Astrocyte of the spinal cord (primary cell): ENCODE data around the gene EXOC3L1.
A peak's percentile ranks its signal among the peaks of the same experiment; 100 is the strongest.

Experiments used
- DNase-seq: peaks from one replicate; pipeline ENCODE4 v3.0.0; 2011; ENCODE audit warnings: low read depth, low spot score
- H3K4me3 ChIP-seq: 2 replicates; pipeline ENCODE4 v1.5.1; 2011; ENCODE audit warnings: low read depth, mild to moderate bottlenecking, low read length, moderate library complexity
- in situ Hi-C: cut with HindIII; loops from 2 replicates; pipeline ENCODE4 v1.10.0; 2017; ENCODE audit warnings: low sequenced_read_pairs
- TF ChIP-seq, protein P1 (sequence below): IDR thresholded peaks from 2 replicates; pipeline ENCODE4 v1.5.1; 2012; ENCODE audit warnings: low read depth, mild to moderate bottlenecking, low read length, inconsistent platforms

The EXOC3L1 gene

DNA sequence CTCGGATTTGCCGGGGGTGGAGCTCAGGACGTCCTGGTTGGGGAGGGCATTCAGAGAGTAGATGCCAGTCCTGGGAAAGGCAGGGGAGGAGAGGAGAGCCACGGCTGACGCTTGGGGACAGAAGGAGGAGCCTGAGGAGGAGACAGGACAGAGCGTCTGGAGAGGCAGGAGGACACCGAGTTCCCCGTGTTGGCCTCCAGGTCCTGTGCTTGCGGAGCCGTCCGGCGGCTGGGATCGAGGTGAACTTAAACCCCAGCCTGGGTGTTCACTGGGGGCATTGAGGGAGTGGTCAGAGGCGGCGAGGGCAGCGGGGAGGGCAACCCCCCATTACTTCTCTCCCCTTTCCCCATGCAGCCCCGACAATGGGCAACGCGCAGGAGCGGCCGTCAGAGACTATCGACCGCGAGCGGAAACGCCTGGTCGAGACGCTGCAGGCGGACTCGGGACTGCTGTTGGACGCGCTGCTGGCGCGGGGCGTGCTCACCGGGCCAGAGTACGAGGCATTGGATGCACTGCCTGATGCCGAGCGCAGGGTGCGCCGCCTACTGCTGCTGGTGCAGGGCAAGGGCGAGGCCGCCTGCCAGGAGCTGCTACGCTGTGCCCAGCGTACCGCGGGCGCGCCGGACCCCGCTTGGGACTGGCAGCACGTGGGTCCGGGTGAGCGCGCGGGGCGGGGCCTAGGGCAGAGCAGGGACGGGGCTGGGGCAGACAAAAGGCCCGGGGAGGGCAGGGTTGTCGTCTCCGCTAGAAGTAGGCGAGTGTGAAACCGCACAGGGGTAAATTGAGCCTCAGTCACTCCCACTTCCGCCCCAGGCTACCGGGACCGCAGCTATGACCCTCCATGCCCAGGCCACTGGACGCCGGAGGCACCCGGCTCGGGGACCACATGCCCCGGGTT is 15.9 kb downstream of the EXOC3L1 start:
- in situ Hi-C loops = no loop called here
- DNase-seq = peak; percentile 82
- TF ChIP-seq, protein P1, sequence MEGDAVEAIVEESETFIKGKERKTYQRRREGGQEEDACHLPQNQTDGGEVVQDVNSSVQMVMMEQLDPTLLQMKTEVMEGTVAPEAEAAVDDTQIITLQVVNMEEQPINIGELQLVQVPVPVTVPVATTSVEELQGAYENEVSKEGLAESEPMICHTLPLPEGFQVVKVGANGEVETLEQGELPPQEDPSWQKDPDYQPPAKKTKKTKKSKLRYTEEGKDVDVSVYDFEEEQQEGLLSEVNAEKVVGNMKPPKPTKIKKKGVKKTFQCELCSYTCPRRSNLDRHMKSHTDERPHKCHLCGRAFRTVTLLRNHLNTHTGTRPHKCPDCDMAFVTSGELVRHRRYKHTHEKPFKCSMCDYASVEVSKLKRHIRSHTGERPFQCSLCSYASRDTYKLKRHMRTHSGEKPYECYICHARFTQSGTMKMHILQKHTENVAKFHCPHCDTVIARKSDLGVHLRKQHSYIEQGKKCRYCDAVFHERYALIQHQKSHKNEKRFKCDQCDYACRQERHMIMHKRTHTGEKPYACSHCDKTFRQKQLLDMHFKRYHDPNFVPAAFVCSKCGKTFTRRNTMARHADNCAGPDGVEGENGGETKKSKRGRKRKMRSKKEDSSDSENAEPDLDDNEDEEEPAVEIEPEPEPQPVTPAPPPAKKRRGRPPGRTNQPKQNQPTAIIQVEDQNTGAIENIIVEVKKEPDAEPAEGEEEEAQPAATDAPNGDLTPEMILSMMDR = peak; percentile 29
- peak overlapping the region; percentile 30 for H3K4me3 ChIP-seq

DNA sequence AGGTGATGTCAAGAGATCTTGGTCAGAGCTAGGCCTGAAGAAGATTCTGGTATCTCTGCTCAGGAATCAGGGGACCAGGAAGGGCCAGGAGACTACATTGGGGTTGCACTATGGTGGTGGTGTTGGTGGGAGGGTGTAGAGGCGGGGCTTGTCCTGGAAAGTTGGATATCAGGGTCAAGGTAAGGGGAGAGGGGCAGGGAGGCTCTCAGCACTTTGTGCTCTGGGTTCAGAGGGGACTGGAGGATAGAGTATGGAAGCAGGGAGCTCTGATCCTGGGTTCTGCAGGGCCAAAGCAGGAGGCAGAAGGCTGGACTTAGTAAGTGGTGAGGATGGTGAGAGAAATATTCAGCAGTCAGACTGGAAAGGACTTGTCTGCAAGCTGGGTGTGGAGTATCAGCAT is 16.6 kb downstream of the EXOC3L1 start:
- TF ChIP-seq, protein P1 = no peak
- DNase-seq = no peak
- no peak overlapping the region for H3K4me3 ChIP-seq
- in situ Hi-C loops = no loop called here

DNA sequence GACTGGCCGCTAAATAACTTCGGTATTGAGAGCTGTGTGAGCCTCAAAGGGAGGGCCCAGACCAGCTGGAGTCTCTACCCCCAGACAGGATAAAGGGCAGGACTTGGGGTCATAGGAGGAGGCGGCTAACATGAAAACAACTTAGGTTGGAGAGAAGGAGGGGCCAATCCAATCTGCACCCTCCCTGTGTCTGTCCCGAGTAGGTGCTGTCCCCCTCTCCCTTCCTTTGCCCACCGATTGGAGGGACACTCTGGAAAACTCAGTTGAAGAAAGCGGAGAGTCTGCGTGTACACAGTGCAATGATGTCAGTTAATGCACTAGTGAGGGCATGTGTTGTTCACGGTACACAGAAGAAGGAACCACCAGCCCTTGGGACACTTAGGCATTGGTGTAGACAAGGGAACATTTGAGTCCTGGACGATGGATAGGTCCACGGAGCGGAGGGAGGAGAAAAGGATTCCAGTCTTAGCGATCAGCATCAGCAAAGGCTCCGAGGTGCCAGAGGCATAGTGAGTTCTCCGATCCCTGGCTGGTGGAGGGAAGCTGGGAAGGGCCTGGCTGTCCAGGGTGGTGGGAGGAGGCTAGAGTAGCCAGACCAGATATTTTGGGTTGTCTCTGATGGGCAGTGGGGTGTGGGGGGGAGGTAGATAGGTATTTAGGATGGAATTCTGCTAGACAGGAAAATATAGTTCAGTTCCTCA is 18.8 kb downstream of the EXOC3L1 start:
- TF ChIP-seq, protein P1 = no peak
- in situ Hi-C loops = no loop called here
- no peak for DNase-seq

DNA sequence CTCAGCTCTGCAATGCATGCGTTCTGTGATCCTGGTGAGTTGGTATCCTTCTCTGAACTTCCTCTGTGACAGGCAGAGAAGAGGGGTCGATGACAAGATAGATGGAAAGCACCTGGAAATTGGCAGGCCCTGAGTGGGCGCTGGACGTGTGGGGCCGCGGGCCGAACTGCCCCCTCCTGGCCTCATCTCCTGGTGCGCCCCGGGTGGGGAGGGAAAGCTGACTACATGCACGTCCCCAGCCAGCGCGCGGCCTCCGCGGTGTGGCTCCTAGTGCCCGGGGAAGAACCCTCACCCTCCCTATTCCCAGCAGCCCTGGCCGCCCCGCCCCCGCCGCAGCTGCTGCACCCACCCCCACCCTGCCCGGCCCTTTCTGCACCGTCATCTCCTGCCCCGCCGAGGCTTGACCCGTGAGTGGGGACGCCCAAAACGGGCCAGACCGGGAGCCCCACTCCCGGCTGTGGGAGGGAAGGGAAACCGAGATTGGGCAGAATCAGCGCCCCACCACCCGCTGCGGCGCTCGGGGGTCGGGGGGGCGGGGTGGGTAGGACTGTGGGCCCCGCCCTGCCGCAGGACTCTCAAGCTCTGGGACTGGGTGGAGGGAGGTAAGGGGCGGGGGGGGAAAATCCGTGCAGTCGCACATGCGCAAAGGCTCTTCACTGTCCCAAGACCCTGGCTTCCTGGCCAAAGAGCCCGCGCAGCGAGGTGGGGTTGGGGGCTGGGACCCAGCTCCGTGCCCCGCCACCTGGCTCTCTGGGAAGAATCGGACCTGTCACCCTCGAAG is 19.6 kb downstream of the EXOC3L1 start, which contains the start of gene NOL3:
Gene NOL3 (plus strand): TSS at position 371 of the 781 bp plus-strand sequence.
- TF ChIP-seq, protein P1 = no peak
- DNase-seq = peak; percentile 86
- H3K4me3 ChIP-seq = peak within 1 kb of the TSS; percentile 46
- in situ Hi-C loops = no loop called here

More for the DNA sequence above, 18.8 kb downstream of the EXOC3L1 start:
- H3K4me3 ChIP-seq = peak overlapping the region; percentile 46

DNA sequence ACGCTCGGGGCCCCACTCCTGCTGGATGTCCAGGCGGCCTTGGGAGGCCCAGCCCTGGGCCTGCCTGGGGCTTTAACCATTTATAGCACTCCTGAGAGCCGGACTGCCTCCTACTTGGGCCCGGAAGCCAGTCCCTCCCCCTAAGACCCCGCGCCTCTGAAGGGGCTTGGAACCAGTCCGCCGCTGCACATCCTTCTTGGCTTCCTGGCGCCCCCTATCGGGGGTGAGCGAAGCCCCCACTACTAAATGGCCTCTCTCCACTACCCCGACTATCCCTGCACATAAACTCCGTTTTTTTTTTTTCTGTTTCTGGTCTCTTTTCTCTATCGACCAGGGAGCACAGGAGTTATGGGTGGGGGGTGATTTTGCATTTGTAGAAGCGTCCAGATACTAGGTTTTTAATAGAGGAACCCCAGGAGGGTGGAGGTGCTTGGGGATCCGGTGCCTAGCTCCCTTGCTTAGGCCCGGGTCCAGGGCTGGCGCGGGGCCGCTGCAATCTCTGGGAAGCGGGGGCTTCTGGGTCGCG is 20.2 kb downstream of the EXOC3L1 start:
- no peak for DNase-seq
- in situ Hi-C loops = no loop called here
- peak overlapping the region; percentile 46 for H3K4me3 ChIP-seq
- TF ChIP-seq, protein P1 = peak; percentile 71

DNA sequence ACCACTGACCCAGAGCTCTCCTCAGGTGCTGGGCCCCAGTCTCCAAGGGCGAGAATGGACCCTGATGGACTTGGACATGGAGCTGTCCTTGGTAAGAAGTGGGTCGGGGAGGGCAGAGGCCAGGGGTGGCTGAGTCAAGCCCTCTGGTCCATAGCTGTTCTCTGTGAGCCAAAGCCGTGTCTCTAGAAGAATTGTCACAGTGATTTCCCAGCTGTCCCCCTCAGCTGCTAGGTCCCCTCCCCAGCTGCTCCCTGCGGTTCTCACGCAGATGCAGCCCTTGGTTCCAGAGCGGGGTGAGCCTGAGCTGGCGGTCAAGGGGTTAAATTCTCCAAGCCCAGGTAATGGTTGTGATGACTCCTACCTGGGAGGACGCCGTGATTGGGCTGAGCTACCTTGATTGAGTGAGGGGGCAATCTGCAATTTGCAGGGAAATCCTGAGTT is 20.9 kb downstream of the EXOC3L1 start:
- no peak for DNase-seq
- in situ Hi-C loops = no loop called here
- no peak overlapping the region for H3K4me3 ChIP-seq
- TF ChIP-seq, protein P1 = no peak
